Measurements from ENCODE around the gene CAV1.

Gene CAV1

DNA sequence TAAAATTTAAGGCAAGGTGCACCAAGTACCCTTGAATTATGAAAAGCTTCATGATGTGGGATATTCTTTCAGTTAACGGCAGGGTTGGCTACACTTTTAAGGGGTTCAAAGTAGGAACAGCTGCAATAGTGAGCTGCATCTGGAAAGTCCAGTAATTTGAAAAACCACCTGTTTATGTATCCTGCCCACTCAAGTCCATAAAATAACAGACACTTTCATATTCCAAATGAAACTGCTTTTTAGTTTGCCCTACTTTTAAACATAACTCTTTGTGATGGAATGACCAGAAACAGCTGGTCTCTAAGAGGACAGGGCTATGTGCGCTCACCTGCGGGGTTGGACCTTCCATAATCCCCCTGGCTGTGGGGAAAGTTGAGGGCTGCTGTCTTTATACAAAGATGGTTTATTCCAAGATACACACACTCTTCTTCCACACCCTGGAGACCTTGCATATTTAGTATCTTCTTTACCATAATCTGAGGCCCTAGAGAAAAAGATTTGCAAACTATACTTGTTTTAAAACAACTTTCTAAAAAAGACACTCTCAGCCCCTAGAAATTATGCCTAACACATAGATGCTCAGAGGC is 7.4 kb downstream of the CAV1 start:
- no peak for DNase-seq

DNA sequence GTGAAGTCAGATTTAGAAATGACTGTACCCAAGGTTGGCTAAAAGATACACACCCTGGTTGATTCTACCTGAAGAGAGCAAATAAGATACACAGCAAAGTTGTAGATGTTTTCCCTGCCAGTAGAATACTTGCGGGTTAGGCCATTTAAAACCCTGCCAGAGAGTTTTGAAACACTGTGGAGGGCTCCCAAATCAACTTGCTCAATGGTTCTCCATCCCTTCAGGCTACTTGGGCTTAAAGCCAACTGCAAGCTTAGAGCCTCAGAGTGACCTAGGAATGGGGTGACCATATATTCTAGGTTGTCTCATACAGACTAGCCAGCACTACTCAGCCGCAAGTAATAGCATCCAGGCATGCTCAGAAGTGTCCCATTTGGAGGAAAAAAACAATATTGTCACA is 10.0 kb downstream of the CAV1 start:
- DNase-seq, result no peak

- DNase-seq, result no peak
Observed at GRCh38 chr7:116535416-116535815, 10.6 kb downstream of the CAV1 start.

DNA sequence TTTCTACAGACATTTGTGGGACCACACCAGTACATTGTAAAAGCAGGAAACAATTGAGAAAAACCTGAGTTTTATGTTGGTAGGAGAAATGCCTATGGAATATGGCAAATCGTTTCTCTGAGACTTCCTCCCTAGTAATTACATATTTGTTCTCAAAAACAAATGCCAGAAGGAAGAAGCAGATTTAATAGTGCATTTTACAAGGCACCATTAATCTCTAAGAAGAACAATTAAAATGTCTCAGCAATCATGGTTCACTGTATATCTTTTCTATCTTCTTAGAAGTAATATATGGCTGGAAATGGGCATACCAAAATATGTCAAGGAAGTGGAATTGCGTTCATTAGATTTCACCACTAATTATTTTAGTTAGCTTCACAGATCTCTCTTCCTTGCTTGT is 13.3 kb downstream of the CAV1 start:
- DNase-seq, result no peak

DNA sequence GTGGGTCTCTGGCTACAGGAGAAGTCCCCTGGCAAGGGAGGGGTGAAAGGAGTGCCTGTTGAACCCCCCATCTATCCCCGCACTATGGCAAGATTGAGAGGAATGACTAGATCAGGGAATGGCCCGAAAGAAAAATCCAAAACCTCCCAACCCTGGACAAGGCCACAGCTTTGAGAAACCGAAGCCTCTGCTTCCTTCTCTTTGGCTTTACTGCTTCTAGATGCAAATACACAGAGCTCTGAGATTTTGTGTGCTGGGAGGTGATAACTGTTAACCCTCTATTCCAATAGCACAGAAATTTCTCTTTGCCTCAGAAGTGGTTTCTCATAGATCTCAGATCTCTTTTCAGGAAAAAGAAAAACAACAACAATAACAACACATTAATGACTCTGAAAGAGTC is 15.0 kb downstream of the CAV1 start:
- DNase-seq, result no peak

- no peak for DNase-seq
Observed at GRCh38 chr7:116540743-116541142, 15.9 kb downstream of the CAV1 start.

GRCh38 chr7:116541951-116542350 is 17.1 kb downstream of the CAV1 start:
- no peak for DNase-seq

- no peak for DNase-seq
Observed at GRCh38 chr7:116542618-116543017, 17.8 kb downstream of the CAV1 start.

DNA sequence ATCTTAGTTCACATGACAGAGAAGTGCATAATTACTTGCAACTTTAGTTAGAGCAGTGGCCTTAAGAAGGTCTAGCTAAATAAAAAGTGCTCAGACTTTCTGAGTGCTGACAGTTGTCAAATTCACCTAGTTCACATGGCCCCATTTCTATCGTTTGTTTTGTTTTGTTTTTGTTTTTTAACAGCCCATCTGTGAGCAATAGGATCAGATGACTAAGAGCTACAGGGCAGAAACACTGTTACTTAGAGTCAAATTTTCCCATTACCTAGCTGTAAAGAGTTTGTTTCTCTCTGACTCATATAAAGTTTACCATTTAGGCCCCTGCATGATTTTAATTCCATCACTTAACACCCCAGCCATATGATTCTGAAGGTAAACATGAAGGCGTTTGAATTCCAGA is 18.8 kb downstream of the CAV1 start:
- DNase-seq, result no peak

DNA sequence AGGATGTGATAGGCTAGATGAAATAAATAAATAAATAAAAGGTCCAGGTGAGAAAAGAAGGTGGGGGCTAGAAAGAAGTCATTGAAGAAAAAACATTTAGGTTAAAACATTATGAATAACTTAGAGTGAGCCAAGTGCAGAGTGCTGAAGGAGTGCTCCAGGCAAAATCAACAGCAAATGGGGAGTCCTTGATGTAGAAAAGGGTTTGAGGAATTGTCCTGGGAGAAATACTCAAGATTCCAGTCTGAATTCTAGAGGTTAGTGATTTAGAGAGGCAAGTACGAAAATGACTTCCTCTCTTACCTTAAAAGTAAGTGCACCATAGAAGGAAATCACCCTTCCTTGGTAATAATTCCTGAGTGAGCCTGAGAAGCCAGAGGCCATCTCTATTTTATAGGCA is 19.7 kb downstream of the CAV1 start:
- no peak for DNase-seq

GRCh38 chr7:116545411-116545993 is 20.7 kb downstream of the CAV1 start:
- DNase-seq, result no peak

DNA sequence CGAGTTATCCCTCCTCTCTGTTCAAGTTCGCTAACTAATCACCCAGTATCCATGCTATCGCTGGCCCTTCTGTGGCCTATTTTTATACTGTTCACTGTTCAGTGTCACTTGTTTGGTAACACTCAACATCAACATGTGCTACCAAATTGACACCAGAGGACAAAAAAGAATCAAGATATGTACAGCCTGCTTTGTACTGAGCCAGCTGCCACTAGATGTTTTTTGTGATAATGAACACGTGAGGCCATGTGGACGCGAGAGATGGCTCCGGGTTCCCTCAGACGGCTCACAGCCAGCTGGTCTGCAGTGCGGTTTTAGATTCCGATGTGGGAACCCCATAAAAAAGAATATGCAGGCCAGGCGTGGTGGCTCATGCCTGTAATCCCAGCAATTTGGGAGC is 21.2 kb downstream of the CAV1 start:
- DNase-seq, result no peak

GRCh38 chr7:116546916-116547315 is 22.1 kb downstream of the CAV1 start:
- DNase-seq, result no peak

DNA sequence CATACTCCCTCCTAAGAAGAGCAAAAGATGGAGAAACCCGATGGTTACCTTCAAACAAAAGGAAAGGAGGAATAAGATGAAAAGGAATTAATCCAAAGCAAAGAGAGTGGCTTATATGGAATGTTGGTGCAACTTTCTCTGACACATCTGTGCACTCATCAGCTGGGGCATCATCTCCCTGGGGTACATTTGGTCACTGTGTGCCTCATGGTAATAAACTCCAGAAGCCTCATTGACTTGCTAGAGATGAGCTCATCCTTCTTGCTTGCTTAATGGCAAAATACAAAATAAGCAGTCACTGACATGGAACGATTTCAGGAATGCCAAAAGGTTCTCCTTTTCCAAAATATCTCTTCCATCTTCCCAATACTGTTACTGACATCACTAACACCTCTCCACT is 22.5 kb downstream of the CAV1 start:
- no peak for DNase-seq

- no peak for DNase-seq
Observed at GRCh38 chr7:116548506-116548905, 23.7 kb downstream of the CAV1 start.

GRCh38 chr7:116549370-116549769 is 24.5 kb downstream of the CAV1 start:
- DNase-seq, result no peak

DNA sequence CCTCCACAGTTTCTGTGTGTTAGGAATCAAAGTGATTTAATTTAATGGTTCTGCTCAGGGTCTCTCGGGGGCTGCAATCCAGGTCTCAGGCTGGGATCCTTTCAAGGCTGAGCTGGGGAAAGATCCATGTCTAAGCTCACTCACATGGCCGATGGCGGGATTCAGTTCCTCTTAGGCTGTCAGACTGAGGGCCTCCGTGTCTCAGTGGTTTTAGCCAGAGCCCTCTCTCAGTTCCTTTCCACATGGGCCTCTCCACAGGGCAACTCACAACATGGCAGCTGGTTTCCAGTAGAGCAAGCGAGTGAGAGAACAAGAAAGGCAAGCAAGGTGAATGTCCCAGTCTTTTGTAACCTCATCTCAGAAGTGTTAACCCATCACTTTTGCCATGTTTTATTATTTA is 26.9 kb downstream of the CAV1 start:
- no peak for DNase-seq

DNA sequence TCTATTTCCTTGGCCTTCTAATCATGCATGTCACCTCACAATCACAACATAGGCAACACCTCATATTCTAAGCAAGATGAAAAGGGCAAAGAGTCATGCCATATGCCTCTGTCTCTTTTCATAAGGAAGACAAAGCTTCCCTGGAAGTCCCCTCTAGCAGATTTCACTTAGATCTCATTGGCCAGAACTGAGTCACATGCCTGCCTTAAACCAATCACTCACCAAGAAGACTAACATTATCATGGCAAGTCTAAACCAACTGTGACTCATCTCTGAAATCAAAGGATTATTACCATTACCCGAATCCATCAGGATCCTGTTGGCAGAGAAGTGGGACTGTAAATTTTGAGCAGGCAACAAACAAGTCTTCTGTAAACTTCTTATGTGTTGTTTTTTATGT is 27.8 kb downstream of the CAV1 start:
- no peak for DNase-seq

DNA sequence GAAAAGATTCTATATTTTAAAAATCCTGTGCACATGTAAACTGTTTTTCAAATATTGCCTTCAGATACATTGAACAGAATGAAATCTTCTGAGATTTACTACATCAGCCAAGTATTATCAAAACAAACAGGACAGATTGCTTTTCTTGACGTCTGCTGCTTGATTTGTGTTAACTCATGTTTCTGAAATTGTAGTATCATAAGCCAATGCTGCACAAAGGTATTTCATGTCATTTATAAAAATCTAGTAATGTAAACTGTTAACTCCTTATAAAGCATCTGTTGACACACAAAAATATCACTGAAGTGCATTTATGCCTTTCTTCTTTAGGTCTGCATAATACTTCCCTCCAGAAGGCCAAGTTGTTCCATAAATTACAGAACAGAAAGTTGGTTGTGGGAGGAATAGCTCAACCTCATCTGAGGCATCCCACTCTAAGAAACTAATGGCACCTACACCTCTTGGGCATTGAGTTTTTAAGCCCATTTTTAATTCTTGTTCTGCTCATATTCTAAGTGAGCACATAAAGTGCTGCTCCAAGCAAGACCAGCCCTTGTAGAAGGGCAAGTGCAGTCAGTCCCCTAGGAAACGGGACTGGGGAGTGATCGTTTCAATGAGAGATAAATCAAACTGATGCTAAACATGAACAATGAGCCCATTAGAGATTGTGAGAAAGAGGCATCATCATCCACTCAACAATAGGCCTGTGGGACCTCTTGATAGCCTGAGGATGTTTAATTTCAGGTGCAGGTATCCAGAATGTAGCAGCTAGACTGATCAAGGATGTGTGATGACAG is 28.5 kb downstream of the CAV1 start:
- DNase-seq, result no peak

DNA sequence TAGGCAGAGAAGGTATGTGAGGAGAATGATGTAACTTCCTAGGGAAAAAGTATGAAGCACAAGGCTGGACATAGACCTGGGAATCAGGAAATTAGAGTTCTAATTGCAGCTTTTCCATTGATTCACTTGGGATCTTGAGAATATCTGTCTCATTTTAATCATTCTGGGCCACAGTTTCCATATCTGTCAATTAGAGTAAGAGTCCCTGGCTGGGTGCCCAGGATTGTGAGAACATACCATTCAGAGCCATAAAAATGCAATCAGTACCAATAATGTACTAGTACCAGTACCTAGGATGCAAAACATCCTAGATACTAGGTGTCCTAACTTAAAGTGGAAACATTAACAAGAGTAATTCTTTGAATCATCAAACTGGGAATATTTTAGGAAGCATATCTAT is 29.6 kb downstream of the CAV1 start:
- DNase-seq, result no peak

DNA sequence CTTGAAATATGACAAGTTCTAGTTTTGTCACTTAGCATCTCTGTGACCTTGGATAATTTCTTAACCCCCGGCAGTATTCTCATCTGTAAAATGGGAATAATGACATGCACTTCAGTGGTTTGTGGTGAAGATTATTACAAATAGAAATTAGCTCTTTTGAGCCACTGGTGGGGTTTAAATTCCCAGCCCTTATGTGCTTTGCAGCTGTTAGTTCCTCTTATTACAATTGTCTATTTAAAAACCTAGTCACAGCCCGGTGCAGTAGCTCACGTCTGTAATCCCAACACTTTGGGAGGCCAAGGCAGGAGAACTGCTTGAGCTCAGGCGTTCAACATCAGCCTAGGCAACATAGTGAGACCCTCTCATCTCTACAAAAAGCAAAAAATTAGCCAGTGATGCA is 30.1 kb downstream of the CAV1 start:
- no peak for DNase-seq

- no peak for DNase-seq
Observed at GRCh38 chr7:116557066-116557585, 32.3 kb downstream of the CAV1 start.

DNA sequence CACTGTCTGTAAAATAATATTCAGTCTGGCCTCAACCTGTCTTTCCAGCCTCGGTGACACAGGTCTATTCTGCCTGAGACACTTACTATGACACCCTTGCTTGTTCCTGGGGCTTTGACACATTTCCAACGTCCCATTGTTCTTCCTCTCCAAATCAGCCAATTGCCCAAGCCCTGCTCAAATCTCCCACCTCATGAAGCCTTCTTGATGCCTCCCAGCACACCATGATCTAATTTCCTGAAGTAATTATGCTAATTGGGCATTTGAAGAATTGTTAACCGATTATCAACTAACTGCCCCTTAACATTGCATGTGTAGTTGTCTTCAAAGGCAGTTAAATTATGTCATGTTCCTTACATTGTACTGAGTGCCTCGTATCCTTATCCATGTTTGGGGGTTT is 33.1 kb downstream of the CAV1 start:
- no peak for DNase-seq

Measured in activated CD4-positive, alpha-beta T cell treated with anti-CD3 and anti-CD28 coated beads, Interleukin-2, Interleukin-6, amounts not matched to agents 100 ng/mL and 50 ng/mL, durations not matched to agents 16 hours and 8 hours (primary cell).